GM10847 (cell line): ENCODE measurements around the gene FBH1.

ENCODE experiments used
- POLR2A ChIP-seq: IDR thresholded peaks from 2 replicates; pipeline ENCODE4 v1.6.1; 2011; ENCODE audit not compliant: insufficient read length; ENCODE audit errors: extremely low read depth

FBH1 gene

DNA sequence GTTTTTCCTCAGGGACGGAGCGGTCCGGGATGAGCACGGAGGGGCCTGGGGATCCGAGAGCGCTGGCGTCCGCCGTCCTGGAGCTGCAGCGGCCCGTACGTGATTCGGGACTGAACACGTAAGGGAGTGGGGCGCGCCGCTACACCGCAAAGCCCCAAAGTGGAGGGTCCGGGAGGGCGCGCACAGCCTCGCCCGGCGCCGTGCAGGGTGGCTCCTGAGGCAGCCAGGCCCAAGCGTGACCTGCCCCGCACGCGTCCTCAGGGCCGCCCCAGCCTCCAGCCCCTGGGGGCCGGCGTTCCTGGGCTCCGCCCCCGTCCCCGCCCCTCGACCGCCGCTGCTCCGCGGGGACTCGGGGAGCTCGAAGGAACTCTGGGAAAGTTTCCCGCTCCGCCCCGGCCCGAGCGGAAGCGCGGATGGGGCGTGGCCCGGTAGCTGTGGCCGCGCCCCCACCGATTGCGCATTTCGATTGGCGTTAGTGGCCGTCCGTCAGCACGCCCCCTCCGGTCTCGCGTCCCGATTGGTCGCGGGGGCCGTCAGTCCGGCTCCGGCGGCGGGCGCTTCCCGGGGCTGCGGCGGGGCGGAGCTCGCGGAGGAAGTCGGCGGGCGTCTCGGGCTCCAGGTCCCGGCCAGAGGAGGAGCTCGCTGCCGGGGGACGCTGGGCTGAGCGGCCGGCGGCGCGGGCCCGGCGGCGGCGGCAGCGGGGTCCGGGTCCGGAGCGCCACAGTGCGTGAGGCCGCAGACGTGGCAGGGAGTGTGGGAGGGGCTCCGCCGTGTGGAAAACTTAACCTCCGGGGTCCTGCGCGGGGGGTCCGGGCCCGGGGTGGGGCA is at the start of gene FBH1, which contains the start of gene ANKRD16:
Gene FBH1 (plus strand): TSS at position 620 of the 828 bp plus-strand sequence. CDS start 103 bp downstream, at position 723.
Gene ANKRD16 (minus strand): TSS at position 270 of the 828 bp plus-strand sequence. CDS start 539 bp downstream, outside the sequence.
- TF ChIP-seq POLR2A, result peak; percentile 72

DNA sequence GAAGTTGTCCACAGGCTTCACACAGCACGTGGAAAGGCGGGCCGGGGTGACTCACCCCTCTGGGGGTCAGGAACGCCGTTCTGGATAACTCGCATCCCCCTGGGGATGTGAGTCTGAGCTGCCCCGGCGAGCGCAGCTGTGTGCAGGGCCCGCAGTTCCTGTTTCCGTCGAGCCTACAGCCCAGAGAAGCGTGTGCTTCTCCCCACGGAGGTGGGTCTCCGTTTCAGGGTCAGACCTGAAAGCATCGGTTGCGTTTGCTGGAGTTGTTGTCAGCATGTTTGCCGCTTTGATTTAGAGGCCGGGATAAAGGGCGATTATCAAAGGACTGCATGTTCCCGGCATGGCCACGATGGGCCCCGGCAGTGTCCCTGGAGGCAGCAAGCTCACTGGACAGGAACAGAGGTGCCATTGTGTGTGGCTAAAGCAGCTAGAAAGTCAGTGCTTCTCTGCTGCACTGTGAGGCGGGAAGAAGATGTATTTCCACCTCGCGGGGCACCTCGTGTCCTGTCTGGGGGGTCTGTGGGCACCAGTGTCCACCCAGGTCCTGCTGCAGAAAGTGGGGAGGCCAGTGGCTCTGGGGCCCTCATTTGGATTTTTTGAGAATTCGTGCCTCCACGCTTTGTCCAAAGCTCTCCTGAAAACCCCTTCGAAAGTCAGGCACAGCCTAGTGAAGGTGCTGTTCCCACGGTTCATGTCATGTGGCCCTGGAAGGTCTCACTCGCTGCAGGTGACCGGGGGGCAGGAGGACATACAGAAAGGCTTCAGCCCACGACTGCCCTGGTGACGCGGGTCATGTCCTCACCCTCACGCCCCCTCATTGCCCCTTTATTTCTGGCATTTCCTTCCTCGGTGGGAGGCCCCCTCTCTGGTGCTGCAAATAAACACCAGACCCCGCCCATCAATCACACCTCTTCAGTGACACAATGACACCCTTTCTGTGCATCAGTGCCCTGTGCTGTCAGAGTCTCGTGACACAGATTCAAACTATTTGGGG is 49.4 kb upstream of the FBH1 start:
- peak; percentile 58 for TF ChIP-seq POLR2A

DNA sequence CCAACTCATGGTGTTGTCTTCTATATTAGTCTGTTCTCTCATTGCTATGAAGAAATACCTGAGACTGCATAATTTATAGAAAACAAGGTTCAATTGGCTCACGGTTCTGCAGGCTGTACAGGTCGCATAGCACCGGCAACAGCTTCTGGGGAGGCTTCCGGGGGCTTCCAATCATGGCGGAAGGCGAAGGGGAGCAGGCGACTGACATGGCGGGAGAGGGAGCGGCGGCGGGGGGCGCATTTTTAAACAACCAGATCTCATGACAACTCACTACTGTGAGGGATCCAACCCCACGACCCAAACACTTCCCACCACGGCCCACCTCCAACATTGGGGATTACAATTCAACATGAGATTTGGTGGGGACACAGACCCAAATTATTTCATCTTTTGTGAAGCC is 48.1 kb upstream of the FBH1 start:
- no peak for TF ChIP-seq POLR2A

DNA sequence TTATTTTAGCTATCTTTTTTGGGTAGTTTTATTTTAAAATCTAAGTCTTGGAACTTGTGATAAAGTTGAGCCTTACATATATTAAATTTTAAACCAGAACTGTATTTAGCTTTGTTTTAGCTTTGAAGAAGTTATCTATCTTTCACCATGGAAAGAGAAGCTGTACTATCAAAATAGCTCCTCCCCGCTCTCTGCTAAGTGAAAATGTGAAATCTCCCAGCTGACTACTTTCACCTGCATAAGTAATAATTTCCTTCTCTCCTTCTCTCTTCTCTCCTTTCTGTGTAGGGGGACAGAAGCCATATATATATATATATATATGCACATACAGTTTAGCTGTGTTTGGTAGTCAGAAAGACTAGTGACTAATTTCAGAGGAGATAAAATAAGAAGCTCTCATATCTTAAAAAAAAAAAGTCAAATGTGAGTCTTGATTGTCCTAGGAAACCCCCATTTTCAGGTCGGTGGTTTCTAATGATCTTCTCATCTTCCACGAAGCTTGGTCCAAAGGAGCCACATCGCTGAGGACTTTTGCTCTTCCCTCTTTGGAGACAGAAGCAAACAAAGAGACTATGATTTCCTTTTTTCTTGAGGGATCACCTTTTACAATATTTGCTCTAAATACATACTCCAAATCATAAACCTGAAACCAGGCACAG is 46.2 kb upstream of the FBH1 start:
- no peak for TF ChIP-seq POLR2A

DNA sequence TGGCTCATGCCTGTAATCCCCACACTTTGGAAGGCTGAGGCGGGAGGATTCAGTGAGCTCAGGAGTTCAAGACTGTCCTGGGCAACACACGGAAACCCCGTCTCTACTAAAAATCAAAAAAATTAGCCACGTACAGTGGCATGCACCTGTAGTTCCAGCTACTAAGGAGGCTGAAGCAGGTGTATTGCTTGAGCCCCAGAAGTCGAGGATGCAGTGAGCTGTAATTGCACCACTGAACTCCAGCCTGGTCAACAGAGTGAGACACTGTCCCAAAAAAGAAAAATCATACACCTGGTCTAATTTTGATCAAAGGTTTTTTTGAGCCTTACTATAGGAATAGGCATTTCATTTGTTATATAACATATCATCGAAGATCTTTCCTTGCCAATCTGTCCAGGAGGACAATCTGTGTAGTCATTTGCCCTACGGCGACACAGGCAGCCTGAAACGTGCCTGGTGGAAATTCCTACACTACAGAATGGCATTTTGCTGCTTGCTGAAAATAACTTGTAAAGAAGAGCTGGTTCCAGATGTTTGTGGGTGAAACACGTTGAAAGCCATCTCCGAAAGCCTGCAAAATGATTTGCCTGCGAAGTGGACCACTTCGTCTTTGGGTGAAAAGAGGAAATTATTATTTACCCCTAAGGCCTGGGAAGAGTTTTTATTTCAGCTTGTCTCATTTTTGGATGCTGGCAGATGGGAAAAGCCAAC is 45.5 kb upstream of the FBH1 start:
- TF ChIP-seq POLR2A, result no peak

DNA sequence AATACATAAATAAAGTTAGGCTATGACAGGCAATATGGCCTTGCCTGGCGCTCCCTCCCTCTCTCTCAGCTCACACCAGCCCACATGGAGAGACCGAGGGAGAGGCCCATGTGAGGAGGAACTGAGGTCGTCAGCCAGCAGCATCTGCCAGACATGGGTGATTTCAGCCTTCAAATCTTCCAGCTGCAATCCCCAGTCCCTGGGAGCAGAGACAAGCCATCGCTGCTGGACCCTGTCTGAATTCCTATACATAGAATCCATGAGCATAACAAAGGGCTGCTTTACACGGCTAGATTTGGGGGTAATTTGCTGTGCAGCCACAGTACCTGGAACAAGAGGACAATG is 35.9 kb upstream of the FBH1 start:
- no peak for TF ChIP-seq POLR2A

DNA sequence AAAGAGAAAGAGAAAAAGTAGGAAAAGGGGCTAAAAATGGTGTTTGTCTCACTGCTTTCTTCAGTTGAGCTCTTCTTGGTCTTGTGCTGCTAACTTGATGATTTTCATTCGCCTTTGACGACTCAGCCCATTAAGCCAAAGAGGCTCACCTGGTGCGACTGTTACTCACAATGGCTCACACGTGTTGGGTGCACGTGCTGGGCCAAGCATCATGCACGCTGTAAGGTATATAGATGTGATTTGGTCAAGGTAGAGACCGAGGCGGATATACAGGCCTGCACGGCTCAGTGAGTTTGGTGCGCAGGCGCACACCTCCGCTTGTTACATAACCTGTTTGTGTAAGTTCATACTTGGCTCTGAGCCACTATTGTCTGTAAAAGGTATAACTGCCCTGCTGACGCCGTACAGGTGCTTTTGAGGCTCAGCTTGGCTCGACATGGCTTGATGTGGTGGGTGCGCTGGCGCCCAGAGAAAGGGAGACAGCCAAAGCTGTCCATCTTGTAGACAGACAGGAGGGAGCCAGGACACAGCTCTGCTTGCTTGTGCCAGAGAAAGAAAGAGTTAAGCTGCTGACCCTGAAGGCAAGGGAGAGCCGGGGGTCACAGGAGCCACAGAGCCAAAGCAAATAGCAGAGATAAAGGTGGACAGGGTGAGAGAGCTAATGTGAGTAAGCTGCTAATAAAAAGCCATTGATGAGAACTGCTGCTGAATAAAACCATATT is 33.9 kb upstream of the FBH1 start:
- no peak for TF ChIP-seq POLR2A

DNA sequence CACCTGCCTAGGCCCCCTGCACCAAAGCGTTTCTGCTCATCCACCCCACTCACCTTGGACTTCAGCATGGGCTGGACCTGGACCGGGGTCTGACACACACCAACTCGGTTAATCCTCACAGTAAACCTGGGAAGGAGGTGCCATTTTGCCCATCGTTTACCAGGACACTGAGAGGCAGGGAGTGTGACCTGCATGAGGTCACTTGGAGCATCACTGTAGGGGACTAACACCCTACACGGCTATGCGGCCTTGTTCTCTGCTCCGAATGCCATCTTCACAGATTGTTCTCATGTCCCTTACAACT is 33.4 kb upstream of the FBH1 start:
- no peak for TF ChIP-seq POLR2A

DNA sequence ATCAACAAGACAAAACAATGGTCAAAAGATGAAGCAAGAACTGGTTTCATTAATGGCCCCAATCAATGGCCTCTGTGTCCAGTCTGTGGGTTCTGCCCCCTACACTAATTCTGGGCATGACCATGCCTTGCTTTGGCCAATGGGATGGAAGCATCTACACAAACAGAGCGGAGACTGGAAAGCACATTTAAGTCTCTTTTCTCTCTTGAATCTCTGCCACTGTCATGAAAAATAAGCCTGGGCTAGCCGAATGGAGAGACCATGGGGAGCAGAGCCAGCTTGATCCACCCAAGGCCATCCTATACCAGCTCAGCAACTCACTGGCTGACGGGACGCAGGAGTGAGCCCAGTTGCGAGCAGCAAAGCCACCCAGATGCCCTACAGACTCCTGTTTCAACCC is 31.2 kb upstream of the FBH1 start:
- no peak for TF ChIP-seq POLR2A

DNA sequence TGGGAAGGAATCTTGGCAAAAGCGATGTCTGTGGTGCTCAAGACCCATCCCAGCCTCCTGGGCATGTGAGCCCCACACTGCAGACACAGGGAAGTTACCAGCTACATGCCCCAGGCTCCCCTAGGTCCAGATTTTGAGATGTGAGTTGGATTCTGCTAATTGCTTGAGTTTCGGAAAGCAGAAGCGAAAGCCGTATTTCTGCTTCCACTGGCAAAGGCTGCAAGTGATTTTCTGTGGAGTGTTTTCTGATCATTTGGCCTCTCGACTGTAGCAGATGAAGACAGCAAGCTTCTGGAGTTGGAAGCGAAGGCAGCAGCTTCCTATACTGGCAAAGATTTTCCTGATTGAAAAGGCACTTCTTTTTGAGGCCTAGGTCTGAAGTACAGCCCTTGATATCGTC is 30.0 kb upstream of the FBH1 start:
- no peak for TF ChIP-seq POLR2A

DNA sequence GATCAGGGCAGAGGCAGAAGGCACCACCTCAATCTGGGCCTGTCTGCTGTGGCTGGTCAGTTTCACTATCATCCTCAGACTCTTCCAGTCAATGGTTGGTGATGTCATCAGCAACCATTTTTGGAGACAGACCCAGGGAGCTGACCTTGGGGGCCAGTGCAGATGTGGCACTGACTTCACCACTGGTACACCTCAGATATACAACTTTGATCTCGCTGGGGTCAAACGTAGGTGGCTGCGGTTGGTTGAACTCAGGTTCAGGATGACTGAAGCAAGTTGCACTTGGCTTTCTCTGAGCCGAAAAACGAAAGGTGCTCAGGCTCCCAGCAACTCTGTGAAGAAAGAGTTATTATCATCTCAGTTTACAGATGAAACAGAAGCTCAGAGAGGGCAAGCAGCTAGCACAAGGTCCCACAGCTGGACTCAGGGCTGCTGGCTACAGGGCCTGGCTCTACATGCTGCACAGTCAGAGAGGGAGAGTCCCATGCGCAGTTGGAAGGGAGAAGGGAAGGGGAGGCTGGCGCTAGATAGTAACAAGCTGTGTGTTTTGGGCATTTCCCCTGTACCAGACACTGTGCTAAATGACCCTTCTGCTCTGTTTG is 27.6 kb upstream of the FBH1 start:
- TF ChIP-seq POLR2A, result no peak

DNA sequence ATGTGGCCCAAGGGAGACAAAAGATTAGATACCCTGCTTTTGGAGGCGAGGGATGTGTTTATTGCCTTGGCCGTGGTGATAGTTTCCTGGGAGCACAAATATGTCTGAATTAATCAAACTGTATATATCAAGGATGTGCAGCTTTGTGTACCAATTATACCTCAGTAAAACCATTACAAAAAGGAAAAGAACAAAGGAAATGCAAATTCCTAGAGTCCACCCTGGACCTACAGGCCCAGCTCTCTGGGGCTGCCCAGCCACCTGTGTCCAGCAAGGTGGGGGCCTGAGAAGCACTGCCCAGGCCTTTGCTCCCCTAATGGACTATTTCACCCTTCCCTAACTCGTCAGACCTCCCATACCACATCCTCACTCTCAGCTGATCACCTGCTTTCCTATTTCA is 20.9 kb upstream of the FBH1 start:
- TF ChIP-seq POLR2A, result no peak

DNA sequence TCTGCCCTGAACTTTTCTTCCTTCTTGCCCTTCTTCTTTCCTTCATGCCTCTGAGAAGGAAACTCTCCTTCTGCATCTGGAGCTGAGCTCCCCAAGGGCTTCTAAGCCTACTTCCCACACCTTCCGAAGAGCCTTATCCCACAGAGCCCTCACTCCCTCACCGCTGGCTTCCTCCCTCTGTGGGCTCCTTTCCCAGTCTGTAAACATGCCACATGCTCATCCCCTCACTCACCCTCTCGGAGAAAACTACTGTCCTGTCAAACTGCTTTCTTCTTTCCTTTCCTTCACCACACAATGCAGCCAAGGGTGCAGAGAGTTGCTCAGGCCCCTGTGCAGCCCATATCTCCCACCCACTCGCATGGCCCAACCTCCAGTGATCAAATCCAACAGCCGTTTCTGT is 18.4 kb upstream of the FBH1 start:
- no peak for TF ChIP-seq POLR2A

DNA sequence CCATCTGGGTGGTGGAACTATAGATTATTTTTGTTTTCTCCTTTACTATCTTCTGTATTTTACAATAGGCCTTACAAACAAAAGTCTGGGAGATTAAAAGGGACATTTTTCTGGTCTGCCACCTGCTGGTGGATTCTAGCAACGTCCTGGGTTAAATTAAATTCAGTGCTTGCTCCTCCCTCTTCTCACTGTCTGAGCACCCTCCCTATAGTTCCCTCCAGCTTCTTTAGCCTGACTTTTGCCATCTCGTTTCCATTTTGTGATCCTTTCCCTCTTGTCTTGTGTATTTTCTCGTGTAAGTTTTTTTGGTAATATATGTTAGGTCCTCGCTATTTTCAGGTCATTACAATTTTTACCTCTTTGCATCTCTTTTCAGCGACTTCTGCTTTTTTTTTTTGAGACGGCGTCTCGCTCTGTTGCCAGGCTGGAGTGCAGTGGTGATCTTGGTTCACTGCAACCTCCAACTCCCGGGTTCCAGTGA is 16.5 kb upstream of the FBH1 start:
- no peak for TF ChIP-seq POLR2A
